ENCODE data around the gene GAA.

The GAA gene

DNA sequence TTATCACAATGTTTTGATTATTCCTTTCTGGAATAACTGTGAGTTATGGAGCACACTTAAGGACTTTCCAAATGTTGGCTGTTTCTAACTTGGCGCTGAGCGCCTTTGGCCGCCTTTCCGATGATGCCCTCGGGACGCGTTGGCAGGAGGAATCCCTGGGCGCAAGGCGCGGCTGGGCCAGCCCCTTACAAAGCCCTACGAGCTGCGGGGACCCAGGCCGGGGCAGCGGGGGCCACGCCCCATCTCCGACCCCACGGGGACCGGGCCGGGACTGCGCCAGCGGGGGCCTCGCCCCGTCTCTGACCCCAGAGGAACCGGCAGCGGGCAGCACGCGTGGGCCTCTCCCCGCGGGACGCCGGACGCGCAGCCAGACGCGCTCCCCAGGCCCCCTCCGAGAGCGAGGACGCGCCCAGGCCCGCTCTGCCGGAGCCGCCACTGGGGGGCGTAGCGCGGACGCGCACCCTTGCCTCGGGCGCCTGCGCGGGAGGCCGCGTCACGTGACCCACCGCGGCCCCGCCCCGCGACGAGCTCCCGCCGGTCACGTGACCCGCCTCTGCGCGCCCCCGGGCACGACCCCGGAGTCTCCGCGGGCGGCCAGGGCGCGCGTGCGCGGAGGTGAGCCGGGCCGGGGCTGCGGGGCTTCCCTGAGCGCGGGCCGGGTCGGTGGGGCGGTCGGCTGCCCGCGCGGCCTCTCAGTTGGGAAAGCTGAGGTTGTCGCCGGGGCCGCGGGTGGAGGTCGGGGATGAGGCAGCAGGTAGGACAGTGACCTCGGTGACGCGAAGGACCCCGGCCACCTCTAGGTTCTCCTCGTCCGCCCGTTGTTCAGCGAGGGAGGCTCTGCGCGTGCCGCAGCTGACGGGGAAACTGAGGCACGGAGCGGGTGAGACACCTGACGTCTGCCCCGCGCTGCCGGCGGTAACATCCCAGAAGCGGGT is at the start of gene GAA:
Gene GAA (plus strand): TSS at position 571 of the 935 bp plus-strand sequence. CDS start 3,006 bp downstream, outside the sequence.
- peak; percentile 90 to 93 (median 92) for DNase-seq

GRCh38 chr17:80051681-80052080 is 49.7 kb upstream of the GAA start:
- DNase-seq, result no peak

GRCh38 chr17:80053102-80053501 is 48.3 kb upstream of the GAA start:
- DNase-seq, result no peak

DNA sequence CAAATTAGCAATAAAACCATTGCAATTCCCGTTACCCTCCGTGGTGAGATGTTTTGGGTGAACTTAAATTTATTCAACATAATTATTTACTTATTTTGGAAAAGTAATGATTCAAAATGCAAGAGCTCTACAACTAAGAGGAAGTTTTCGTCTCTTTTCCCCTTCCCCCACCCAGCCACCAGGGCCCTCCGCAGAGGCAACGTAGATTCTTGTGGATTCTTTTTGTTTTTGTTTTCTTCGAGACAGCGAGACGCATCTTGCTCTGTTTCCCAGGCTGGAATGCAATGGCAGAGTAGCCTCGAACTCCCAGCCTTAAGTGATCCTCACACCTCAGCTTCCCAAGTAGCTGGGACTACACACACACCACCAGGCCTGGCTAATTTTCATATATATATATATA is 45.8 kb upstream of the GAA start:
- DNase-seq, result no peak

DNA sequence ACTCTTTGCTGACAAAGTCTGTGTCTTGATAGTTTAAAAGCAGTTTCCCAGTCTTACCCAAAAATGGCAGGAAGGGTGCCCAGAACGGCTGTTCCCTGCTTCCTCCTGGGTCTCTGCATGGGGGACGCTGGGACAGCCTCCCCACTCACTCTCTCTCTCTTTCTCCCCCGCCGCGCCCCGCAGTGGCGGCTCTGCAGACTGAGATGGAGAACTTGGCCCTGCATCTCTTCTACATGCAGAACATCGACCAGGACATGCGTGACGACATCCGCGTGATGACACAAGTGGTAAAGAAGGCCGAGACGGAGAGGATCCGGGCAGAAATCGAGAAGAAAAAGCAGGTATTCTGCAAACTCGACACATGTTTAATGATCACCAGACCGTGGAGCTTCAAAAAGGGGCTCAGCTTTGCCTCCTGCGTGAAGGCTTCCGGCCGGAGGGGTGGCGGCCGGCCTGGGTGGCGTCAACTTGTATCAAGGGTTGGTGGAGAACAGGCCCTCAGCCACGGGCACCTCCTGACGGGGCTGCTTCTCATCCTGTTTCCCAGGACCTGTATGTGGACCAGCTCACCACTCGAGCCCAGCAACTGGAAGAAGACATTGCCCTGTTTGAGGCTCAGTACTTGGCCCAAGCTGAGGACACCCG is 42.9 kb upstream of the GAA start:
- DNase-seq, result no peak

DNA sequence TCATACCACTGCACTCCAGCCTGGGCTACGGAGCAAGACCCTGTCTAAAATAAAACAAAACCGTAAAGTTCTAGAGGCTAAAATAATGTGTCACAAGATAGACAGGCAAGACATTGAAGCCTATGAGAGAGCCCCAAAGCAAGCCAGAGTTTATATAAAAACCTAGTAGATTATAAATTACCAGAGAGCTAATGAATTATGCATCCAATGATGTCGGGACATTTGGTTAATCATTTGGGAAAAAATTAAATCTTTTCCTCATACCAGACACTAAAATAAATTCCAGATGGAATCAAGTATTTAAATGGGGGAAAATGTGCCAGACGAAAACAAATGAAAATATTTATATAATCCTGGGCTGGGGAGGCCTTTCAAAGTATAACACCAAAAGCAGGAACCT is 40.7 kb upstream of the GAA start:
- no peak for DNase-seq

- no peak for DNase-seq
Observed at GRCh38 chr17:80061421-80061820, 40.0 kb upstream of the GAA start.

GRCh38 chr17:80063830-80064585 is 37.4 kb upstream of the GAA start:
- DNase-seq, result no peak

- no peak for DNase-seq
Observed at GRCh38 chr17:80064696-80065095, 36.7 kb upstream of the GAA start.

DNA sequence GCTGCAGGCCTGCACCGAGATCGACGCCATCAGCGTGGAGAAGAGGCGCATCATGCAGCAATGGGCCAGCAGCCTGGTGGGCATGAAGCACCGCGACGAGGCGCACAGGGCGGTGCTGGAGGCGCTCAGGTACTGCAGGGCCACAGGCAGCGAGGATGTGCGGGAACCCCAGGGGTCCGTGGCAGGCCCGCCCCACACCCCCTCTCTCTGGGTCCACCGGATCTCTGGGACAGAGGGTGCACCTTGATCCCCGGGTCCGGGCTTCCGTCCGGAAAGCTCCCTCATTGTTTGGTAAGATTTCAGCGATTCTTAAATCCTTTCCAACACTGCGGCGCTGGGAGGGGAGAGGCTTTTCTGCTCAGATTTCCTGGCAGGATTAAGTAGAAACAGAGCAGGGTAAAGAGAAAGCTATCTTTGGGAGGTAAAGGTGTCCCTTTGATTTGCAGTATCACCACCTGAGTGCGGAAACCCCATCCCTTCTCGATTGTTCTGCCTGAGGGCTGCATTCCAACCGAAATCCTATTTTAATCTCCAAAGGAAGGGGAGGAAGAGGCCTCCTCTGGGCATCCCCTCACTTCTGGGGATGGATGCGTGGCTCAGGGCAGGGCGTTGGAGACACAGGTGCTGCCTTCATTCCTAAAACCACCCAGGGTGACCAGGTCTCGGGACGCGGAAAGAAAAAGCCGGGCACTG is 35.8 kb upstream of the GAA start:
- no peak for DNase-seq

DNA sequence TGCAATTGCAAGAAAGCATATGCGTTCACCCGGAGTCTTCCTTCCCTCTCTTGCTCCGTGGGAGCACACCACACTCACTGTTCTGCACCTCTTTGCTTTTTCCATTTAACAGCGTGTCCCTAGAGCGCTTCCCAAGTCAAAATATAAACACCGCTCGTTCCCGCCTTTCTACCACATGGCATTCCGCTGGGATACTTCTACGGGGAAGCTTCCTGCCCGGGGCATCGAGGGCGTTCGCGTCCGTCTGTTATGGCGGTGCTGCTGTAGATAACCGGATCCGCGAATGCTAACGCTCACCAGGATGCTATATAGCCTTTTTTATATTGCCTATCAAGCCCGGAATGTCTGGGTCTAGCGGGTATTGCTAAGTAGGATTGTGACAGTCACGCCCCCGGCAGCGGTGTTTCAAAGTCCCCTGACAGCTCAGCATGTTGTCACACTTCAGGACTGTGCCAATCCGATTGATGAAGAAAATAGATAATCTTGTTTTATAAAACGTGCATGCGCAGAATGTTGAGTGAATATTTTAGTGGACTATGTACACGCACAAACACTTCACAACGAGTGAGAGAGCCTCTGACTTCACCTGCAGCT is 33.9 kb upstream of the GAA start:
- no peak for DNase-seq

GRCh38 chr17:80068301-80069222 is 32.8 kb upstream of the GAA start:
- no peak for DNase-seq

DNA sequence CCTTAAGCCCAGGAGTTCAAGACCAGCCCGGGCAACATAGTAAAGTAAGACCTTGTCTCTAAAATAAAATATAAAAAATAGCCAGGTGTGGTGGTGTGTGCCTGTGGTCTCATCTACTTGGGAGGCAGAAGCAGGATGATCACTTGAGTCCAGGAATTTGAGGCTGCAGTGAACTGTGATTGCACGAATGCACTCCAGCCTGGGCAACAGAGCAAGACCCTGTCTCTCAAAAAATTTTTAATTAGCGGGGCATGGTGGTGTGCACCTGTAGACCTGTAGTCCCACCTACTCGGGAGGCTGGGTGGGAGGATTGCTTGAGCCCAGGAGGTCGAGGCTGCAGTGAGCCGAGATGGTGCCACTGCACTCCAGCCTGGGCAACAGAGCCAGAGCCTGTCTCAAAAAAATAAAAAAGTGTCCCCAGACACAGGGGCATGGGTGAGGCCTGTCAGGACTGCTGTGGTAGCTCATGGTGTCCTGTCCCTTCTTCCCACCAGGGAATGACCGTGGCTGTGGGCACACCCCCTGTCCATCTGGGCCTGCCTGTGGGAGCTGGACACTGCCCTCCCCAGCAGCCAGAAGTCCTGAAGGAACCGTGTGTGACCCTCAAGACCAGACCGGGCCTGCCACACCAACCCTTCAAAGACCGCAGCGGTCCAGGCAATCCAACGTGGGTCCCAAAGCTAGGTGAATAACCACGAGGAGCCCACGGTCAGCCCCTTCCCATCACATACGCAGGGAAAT is 30.8 kb upstream of the GAA start:
- DNase-seq, result no peak

GRCh38 chr17:80071116-80071841 is 30.1 kb upstream of the GAA start:
- DNase-seq, result no peak

DNA sequence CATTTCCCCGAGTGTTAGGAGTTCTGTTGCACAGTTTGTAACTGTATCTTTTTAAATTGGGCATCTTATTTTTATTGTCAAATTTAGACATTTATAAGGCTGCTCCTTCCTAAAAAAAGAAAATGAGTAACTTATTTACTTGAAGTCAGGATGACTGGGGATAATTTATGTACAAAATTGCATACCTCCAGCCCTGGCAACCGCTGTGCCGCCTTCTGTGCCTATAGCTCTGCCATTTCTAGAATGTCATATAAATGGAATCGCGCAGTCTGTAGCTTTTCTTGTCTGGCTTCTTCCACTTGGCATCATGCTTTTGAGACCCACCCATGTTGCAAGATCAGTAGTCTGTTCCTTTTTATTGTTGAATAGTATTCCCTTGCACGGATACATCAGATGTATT is 29.0 kb upstream of the GAA start:
- DNase-seq, result no peak

GRCh38 chr17:80080081-80080480 is 21.3 kb upstream of the GAA start:
- DNase-seq, result no peak

DNA sequence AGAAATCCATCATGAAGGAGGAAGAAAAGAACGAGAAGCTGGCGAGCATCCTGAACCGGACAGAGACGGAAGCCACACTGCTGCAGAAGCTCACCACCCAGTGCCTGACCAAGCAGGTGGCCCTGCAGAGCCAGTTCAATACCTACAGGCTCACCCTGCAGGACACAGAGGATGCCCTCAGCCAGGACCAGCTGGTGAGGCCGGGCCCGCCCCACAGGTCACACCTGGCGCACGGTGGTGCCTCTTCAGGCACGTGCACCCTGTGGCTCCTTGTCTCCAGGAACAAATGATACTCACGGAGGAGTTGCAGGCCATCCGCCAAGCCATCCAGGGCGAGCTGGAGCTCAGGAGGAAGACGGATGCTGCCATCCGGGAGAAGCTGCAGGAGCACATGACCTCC is 19.8 kb upstream of the GAA start:
- no peak for DNase-seq

DNA sequence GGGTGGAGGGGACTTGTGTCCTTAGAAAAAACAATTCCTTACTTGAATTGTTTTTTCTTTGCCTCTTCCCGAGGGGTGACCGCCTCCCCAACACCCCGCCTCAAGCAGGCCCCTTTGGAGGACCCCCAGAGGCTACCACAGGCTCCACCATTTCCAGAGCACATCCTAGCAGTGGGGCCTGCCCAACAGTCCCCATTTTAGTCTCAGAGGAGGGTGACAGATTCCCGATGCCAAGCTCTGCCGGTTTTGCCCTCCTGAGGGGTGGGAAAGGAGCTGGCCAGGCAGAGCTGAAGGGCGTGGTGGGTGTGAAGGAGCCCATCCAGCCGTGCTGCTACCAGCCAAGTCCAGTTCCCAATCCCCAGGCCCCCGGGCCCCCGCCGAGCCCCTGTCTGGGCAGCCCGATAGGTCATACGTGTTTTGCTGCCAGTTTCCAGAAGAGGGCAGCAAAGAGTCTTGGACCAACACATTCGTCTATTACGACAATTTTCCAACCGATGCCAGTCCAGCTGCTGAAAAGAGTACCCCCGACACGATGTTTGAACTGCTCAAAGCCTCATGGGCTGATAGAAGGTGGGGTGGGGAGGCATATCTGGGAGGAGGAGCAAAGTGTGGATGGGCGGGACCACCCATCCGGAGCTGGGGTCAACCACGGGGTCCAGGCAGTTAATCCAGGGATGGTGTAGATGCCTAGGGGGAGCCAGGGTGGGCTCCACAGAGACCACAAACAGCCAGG is 18.8 kb upstream of the GAA start:
- peak; percentile 46 to 75 (median 66) for DNase-seq

DNA sequence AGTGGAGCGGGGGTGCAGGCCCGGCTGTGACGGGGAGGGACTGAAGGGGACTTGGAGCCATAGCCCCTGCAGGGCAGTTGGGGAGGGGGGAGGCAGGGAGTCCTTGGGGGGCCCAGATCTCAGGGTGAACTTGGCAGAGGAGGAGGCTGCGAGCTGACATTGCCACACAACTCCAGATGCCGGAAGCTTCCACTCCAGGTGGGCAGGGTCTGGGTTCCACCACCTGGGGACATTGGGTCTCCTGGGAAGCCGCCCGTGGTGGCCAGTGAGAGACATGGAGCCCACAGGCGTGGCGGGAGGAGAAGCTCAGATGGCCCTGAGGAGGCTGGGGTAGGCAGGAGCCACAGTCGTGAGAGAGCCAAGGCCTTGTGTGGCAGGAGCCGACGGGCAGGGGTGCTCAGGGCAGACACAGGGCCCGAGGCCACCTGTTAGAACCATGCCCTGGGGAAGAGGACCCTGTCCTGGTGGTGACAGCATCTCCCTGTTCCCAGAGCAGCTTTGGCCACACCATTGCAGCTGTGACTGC is 18.2 kb upstream of the GAA start:
- no peak for DNase-seq
